MCF 10A (cell line): Measurements from ENCODE around the gene SEPSECS. TPM values are rescaled to one million over a fixed set of nuclear protein-coding genes. Genes with fewer than 3 reads are reported as not detected.

Experiments
- BruUV-seq: library from RNA; stranded (reverse); fragments of 400-500 nt; replicated peaks from 2 replicates; lab custom pipeline; 2021; lab: Mats Ljungman, UMichigan
- CTCF ChIA-PET: fragments of 300-600 bp; sonication (Branson Sonifier 250); formaldehyde crosslinking; extraction: SDS; loops from one replicate; lab custom pipeline; 2021; ENCODE audit warnings: antibody characterized with exemption, inconsistent platforms; lab: Yijun Ruan, JAX
- POLR2A ChIA-PET: fragments of 300-600, 350-650 bp; sonication (Branson Sonifier 250); formaldehyde crosslinking; extraction: SDS; loops from one replicate; lab custom pipeline; 2020; ENCODE audit warnings: antibody characterized with exemption, inconsistent platforms; lab: Yijun Ruan, JAX
- DNase-seq: peaks from one replicate; pipeline ENCODE4 v3.0.0-alpha.2; 2018; ENCODE audit not compliant: unreplicated experiment
- H3K27ac Mint-ChIP-seq: one replicate; pipeline ENCODE4 v1.8.0; 2022; ENCODE audit warnings: mild to moderate bottlenecking, low read depth, mixed read lengths; ENCODE audit not compliant: unreplicated experiment
- H3K27me3 Mint-ChIP-seq: one replicate; pipeline ENCODE4 v1.8.0; 2022; ENCODE audit warnings: mixed read lengths; ENCODE audit not compliant: insufficient read depth, unreplicated experiment
- H3K36me3 Mint-ChIP-seq: one replicate; pipeline ENCODE4 v1.8.0; 2022; ENCODE audit warnings: mild to moderate bottlenecking, moderate library complexity, mixed read lengths; ENCODE audit not compliant: insufficient read depth, unreplicated experiment
- H3K4me1 Mint-ChIP-seq: one replicate; pipeline ENCODE4 v1.8.0; 2022; ENCODE audit warnings: mixed read lengths; ENCODE audit not compliant: insufficient read depth, unreplicated experiment
- H3K4me3 Mint-ChIP-seq: one replicate; pipeline ENCODE4 v1.8.0; 2022; ENCODE audit warnings: mild to moderate bottlenecking, moderate library complexity, mixed read lengths; ENCODE audit not compliant: unreplicated experiment
- H3K9me3 Mint-ChIP-seq: one replicate; pipeline ENCODE4 v1.8.0; 2022; ENCODE audit warnings: mixed read lengths; ENCODE audit not compliant: unreplicated experiment
- intact Hi-C: fragments of 100-400 bp; cut with micrococcal nuclease; formaldehyde crosslinking; loops from 2 replicates; pipeline ENCODE4 v1.14.1; 2022
- total RNA-seq: library from RNA; stranded (reverse); gene quantifications from 2 replicates; pipeline ENCODE4 v1.2.3, GENCODE V29; 2022
- TF ChIP-seq, protein P1 (sequence below): fragments of 200-600 bp; IDR thresholded peaks from one replicate; pipeline ENCODE4 v1.8.0; 2022; ENCODE audit warnings: antibody characterized with exemption, mild to moderate bottlenecking; ENCODE audit not compliant: unreplicated experiment

The SEPSECS gene
- total RNA-seq, 1 experiment from 2014 or later, result 9.4 TPM

DNA sequence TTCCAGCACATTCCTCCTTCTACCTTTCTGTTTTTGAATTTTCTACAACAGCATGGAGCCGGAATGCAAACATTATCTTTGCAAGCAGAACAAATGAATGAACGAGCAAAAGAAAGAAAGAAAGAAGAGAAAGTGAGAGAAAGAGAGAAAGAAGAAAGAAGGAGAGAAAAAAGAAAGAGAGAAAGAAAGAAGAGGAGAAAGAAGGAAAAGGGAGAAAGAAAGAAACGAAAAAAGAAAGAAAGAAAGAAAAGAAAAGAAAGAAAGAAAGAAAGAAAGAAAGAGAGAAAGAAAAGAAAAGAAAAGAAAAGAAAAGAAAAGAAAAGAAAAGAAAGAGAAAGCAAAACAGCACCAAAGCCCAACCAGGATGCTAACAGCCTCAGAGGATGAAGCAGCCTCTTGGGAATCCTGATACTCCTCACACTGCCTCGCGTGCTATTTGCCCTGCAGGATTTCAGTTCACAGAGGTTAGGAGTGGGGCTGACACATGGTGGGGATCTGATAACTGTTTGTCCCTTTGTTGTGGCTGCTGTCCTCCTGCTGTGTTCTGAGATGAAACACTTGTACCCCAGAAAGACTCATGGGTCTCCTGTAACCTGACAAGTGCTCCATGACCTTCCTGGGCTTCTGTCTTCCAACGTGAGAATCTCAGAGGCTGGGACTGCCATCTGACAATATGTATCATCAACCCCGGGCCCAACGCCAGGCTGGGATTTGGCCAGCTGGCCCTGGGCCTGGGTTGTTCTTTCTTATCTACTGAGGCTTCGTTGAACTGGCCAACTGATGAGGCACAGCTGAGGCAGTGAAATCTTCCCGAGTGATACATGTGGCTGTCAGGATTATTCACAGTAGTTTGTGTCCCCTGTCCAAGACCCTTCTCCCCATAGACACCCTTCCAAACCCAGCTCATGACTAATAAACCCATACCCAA is 61.0 kb downstream of the SEPSECS start:
- H3K36me3 Mint-ChIP-seq, result no peaks in the 10 kb centered on the region
- ChIA-PET POLR2A (interaction anchor here (0.6 kb wide), 1 partner anchor 268 kb away, joined by 3 read pairs; no protein-coding TSS in a partner anchor), CTCF (interaction anchor here (0.8 to 1.6 kb wide), 4 partner anchors 33 to 121 kb away, joined by 3 to 5 read pairs (median 3); no protein-coding TSS in a partner anchor)
- no peak overlapping the region for H3K27ac Mint-ChIP-seq
- BruUV-seq, result no TSS peak
- H3K4me1 Mint-ChIP-seq, result peaks cover 15% of the 10 kb centered on the region
- peak; percentile 86 for DNase-seq
- peaks cover 7% of the 10 kb centered on the region for H3K9me3 Mint-ChIP-seq
- H3K27me3 Mint-ChIP-seq, result peaks cover 9% of the 10 kb centered on the region
- TF ChIP-seq, protein P1, sequence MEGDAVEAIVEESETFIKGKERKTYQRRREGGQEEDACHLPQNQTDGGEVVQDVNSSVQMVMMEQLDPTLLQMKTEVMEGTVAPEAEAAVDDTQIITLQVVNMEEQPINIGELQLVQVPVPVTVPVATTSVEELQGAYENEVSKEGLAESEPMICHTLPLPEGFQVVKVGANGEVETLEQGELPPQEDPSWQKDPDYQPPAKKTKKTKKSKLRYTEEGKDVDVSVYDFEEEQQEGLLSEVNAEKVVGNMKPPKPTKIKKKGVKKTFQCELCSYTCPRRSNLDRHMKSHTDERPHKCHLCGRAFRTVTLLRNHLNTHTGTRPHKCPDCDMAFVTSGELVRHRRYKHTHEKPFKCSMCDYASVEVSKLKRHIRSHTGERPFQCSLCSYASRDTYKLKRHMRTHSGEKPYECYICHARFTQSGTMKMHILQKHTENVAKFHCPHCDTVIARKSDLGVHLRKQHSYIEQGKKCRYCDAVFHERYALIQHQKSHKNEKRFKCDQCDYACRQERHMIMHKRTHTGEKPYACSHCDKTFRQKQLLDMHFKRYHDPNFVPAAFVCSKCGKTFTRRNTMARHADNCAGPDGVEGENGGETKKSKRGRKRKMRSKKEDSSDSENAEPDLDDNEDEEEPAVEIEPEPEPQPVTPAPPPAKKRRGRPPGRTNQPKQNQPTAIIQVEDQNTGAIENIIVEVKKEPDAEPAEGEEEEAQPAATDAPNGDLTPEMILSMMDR, result no peak
- H3K4me3 Mint-ChIP-seq, result no peak overlapping the region
- intact Hi-C loops, result no loop called here

DNA sequence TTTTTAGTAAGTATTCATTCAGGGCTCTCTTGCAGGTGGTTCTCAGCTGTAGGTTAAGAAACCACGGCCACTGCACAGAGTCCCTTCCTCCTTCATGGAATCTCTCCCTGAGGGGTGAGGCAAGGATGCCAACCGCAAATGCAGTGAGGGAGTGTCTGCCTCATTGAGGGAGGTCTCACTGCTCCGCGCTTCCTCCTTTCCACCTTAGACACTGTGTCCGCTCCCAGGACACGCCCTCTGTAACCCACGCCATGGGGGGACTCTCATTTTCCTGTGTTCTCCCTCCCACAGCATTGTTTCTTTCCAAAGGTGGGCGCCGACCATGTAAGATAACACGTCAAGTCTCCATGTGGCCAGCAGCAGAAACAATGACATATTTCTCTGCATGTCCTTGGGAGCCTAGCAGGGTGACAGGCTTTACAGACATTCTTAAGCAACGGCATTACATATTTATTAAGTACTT is 63.2 kb downstream of the SEPSECS start:
- no peak for DNase-seq
- no peaks in the 10 kb centered on the region for H3K27me3 Mint-ChIP-seq
- H3K36me3 Mint-ChIP-seq, result no peaks in the 10 kb centered on the region
- peaks cover 16% of the 10 kb centered on the region for H3K9me3 Mint-ChIP-seq
- ChIA-PET POLR2A (no interaction called here), CTCF (interaction anchor here (0.7 kb wide), 1 partner anchor 124 kb away, joined by 4 read pairs; no protein-coding TSS in a partner anchor)
- H3K4me3 Mint-ChIP-seq, result no peak overlapping the region
- intact Hi-C loops, result no loop called here
- TF ChIP-seq, protein P1, result no peak
- no peak overlapping the region for H3K27ac Mint-ChIP-seq
- BruUV-seq, result no TSS peak
- H3K4me1 Mint-ChIP-seq, result peaks cover 15% of the 10 kb centered on the region

DNA sequence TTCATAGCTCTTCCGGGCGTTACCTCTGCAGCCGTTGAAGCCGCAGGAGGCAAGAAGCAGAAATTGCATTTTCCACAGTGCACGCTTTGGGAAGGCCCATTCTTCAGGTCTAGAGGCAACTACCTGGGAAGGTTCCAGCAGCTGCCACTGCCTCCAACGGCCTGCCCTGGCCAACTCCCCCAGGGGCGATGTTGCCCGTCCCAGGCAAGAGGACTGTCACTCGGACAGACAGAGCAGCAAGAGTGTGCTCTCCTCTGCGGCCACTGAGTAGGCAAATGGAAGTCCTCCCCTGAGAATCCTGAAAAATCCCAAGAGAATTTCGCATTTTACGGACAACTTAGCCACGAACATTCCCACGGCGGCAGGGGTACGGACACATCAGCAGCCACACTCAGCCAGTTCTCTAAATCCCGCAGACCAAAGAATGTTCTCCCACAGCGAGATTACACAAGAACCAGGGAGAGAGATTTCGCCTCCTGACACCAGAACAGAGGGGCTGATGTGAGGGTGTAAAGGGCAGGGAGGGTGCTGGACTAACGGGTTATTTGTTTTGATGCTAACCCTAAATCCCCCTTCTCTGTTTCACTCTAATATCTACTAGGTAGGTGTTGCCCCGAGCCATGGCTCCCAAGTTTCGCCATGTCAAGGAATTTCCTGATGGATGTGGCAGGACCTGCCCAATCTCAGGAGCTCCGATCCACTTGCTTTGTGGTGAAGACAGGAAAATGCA is 63.8 kb downstream of the SEPSECS start:
- intact Hi-C loops, result no loop called here
- DNase-seq, result no peak
- H3K9me3 Mint-ChIP-seq, result peaks cover 10% of the 10 kb centered on the region
- no peak overlapping the region for H3K27ac Mint-ChIP-seq
- H3K36me3 Mint-ChIP-seq, result no peaks in the 10 kb centered on the region
- ChIA-PET CTCF (no interaction called here), POLR2A (no interaction called here)
- H3K4me3 Mint-ChIP-seq, result no peak overlapping the region
- H3K27me3 Mint-ChIP-seq, result no peaks in the 10 kb centered on the region
- BruUV-seq, result no TSS peak
- TF ChIP-seq, protein P1, result no peak
- H3K4me1 Mint-ChIP-seq, result peaks cover 15% of the 10 kb centered on the region

DNA sequence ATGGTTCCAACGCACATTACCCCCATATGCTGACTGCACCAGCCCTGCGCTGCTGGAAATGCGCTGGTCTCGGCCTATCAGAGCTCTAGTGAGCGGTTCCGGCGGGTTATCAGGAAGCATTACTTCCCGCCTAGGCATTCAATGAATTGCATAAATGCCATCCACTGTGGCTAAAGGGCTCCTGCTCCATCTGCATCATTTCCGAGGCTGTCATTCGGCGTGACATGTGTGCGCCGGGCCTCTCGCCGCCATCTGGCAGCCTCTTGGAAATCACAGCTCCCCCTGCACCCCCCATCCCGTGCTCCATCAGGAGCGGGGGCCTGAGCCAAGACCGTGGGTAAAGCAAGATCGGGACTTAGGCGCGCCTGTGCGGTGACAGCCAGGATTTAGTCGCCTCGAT is 64.4 kb downstream of the SEPSECS start:
- TF ChIP-seq, protein P1, result no peak
- Mint-ChIP-seq H3K4me3 (no peak overlapping the region), H3K27me3 (no peaks in the 10 kb centered on the region), H3K27ac (no peak overlapping the region), H3K4me1 (peaks cover 15% of the 10 kb centered on the region), H3K9me3 (peaks cover 8% of the 10 kb centered on the region), H3K36me3 (no peaks in the 10 kb centered on the region)
- BruUV-seq, result no TSS peak
- ChIA-PET CTCF (no interaction called here), POLR2A (no interaction called here)
- DNase-seq, result no peak
- intact Hi-C loops, result no loop called here
